GM21786 (cell line): ENCODE data around the gene POLR2M.

Source experiments
- ATAC-seq: cut with Tn5 transposase; IDR thresholded peaks from one replicate; pipeline ENCODE4 v1.9.1; 2021; ENCODE audit not compliant: unreplicated experiment

POLR2M gene

DNA sequence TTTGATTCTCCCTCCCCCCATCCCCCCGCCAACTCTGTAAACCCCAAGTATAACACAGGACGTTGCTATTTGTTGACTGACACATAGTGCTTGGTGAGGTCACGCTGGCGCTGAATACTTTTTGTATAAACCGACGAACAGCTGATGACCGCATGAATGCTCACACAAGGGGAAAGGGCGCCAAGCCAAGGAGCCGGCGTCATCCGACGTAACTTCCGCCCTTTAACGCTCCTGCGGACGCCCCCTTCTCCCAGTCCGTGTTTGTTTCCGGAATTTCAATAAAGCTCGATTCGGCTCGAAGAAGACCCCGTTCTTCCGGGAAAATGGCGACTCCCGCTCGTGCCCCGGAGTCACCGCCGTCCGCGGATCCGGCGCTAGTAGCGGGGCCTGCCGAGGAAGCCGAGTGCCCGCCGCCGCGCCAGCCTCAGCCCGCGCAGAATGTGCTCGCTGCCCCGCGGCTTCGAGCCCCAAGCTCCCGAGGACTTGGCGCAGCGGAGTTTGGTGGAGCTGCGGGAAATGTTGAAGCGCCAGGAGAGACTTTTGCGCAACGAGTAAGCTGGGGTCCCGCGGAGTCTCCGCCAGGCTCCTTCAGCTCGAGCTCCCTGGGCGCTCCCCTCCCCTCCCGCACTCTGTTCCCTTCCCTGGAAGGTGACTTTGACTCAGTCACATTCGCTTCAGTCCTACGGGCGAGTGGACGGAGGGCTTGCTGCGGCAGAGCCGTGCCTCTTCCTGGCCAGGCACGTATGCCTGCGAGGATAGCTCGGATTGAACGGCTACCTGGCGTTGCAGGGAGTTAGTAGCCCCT, at the start of gene POLR2M:
Gene POLR2M (plus strand): TSS at position 310 of the 805 bp plus-strand sequence. CDS start 129 bp downstream, at position 439.
- peak; percentile 93 for ATAC-seq

- no peak for ATAC-seq
Observed at GRCh38 chr15:57657619-57658018, 48.9 kb upstream of the POLR2M start.

GRCh38 chr15:57662091-57662744, 44.3 kb upstream of the POLR2M start:
- ATAC-seq = no peak

- ATAC-seq = no peak
Observed at GRCh38 chr15:57662802-57663201, 43.7 kb upstream of the POLR2M start.

DNA sequence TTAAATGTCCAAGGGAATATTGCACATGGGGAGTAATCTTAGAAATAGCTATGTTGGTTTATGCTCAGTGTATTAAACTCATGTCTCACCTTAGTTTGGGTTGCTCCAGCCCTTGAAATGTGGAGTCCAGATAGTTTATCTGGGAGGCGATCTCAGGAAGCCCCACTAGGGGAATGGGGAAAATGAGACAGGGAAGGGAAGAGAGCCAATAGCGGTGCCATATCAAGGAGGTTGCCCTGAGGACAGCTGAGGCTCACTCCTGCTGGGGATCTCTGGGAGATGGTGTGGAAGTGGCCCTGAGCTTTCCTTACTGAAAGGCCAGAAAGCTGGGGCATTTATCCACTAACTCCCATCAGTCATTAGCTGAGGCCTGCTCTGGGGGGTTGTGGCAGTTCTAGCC, 43.3 kb upstream of the POLR2M start:
- ATAC-seq = no peak

GRCh38 chr15:57665194-57665593, 41.3 kb upstream of the POLR2M start:
- no peak for ATAC-seq

DNA sequence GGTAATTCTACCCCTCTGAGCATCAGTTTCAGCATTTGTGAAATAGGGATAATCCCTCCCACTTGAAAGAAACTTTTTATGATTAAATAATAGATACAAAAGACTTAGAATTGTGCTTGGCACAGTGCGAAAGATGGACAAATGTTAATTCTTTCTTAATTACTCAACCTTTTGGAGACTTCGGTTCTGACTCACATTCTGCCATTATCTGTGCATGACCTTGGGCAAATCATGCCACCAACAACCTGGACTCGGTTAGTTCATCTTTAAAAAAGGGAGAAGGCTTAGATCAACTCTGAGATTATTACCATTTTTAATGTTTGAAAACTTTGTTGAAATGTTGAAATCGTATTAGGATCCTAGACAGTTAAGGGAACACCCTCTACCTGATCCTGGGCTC, 40.6 kb upstream of the POLR2M start:
- ATAC-seq = no peak

DNA sequence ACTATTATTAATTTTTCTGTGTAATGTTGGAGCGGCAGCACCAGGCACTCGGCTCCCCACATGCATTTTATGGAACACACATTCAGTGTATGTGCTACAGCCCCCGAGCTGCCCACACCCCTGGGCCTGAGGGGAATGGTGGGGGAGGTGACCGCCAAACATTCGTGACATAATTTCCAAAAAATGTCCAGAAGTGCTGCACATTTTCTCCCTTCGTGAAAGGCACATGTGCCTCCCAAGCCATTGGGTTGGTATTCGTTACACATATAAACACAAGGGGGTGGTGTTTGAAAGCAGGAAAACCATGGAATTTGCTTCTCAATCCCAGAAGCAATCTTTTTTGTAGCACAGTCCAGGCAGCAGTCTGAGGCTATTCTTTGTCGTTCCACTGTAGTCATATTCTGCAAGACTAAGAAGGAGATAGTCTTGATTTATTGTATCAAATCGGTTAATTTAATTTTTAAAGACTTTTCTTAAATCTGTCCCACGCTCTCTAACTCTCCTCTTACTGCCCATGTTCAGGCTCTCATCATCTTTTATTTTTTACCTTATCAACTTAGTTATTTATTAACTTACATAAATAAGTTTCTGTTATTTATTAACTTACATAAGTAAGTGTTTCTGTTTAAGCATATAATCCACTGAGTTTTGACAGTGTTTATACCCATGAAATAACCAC, 39.2 kb upstream of the POLR2M start:
- no peak for ATAC-seq

DNA sequence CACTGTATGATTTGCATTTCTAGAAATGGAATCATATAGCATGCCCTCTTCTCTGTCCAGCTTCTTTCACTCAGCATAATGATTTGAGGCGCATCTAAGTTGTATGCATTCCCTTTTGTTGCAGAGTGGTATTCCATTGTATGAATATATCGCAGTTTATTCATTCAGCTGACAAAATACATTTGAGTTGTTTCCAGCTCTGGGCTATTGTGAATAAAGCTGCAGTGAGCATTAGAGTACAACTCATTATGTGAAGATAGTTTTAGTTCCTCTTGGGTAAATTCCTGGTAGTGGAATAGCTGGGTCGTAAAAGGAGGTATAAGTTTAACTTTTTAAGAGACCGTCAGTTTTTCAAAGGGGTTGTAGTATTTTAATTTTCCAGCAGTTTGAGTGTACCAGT, 38.5 kb upstream of the POLR2M start:
- ATAC-seq = no peak

DNA sequence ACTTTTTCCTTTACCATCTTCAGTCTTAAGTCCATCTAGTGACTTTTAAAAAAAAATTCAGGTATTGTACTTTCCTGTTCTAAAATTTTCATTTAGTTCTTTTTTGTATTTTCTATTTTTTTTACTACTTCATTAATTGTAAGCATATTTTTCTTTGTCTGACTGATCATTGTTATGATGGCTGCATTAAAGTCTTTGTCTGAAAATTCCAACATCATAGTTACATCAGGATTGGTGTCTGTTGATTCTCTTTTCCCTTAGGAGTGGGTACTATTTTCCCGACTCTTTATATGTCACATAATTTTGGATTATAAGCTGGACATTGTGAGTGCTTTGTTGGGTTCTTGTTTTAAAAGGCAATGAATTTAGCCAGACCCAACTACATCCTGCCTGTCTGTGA, 34.9 kb upstream of the POLR2M start:
- no peak for ATAC-seq

GRCh38 chr15:57675481-57676181, 30.9 kb upstream of the POLR2M start:
- ATAC-seq = no peak

DNA sequence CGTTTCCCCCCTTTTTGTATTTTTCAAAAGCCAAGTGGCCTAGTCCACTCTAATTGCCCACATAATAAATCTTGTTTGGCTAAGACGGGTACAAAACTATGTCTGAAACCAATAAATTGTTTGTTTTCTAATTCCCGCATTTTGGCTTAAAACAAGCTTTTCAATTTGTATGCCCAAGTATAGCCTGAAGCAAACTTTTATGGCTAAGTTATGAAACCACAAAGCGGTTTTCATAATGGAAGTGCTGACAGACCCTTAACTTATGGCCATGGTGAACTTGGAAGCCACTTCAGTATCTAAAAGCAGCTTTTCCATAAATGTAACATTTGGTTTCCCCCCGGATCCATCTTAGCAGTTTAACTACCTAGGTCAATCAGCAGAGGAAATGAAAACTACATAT, 29.9 kb upstream of the POLR2M start:
- no peak for ATAC-seq

DNA sequence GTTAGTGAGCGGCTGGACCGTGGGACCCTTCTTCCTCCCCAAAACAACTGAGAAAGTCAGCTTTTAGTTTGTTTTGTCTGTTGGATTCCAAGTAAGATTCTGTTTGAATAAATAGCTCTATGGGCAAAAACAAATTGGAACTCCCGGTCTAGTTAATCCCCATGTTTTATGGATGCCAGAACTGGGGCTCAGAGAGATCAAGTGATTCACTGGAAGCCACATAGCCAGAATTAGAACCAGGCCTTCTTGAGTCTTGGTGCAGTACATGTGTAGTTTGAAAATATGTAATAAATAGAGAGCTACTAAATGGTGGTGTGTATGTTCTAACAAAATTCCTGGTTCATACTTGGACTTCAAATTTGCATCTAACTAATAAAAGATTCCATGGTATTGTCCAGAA, 29.3 kb upstream of the POLR2M start:
- ATAC-seq = no peak

DNA sequence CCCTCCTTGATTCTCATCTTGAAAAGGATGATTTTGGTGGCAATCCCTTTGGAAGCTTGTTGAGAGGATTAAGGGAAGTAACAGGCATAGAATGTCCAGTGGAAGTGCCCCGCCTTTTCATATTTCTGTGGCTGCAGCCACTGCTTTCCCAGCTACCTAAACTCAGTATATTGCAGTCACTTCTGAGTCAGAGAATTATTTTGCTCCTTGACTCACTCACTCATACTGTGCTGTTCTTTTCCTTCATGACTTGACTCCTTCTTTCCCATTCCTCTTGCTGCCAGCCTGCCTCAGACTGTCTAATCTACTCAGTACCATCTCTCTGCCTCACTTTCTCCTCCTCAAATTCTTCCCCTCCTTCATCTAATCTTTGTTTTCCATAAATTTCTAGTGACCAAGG, 26.5 kb upstream of the POLR2M start:
- ATAC-seq = no peak

DNA sequence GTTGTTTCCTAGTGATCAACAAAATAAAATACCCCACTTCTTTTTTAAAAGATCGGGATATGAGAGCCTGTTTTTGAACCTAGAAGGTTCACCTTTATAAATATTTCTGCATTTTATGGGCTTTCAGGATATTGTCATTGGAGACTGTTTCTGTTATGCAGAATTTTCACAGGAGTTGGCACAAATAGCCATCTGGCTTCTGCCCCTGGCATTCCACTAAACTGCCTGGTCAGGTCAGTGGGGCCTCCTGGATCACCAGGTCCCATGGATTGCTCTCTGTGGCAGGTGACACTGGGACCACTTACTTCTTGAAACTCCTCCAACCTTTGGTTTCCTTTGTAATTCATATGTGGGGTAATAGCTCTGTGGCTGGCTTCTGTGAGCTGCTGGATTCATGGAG, 25.5 kb upstream of the POLR2M start:
- ATAC-seq = no peak

DNA sequence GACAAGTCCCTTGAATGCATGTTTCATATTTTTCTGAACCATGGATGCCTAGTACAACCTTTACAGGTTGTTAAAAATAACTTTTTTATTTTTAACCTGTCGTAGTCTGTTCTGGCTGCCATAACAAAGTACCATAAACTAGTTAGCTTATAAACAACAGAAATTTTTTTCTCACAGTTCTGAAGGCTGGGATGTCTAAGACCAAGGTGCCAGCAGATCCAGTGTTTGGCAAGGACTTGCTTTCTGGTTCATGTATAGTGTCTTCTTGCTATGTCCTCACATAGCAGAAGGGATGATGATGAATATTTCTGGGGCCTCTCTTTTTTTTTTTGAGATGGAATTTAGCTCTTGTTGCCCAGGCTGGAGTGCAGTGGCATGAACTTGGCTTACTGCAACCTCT, 23.0 kb upstream of the POLR2M start:
- no peak for ATAC-seq

- ATAC-seq = no peak
Observed at GRCh38 chr15:57684491-57685151, 21.9 kb upstream of the POLR2M start.

DNA sequence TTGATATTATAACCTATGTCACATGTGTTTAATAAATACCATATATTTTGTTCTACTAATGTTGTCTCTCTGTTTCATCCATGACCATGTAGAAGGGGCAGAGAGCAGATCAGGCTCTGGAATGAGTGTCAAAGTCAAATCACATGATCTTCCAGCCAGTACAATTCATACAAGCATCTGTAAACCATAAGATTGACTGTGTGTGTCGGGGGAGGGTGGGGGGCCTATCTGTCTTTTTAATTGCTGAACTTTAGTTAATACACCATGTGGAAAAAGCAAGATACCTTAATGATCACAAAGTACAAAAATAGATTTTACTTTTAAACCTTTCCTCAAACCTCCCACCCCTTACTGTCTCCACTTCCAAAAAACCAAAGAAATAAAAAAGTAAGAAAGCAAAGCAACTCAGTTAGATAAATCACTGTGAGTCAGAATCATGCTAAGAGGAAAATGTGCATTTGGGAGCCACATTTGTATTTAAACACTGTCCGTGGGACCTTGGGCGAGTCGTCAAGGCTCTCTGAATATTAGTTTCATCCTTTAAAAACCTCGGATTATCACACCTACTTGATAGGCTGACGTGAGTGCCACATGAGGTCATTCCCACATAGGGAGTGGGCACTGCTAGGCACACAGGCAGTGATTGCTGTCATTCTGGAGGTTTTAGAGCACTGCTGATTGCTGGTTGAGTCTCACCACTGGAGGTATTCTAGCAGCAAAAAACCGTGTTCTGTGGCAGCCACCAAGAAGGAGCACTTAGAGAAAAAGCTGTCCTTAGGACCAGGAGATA, 21.0 kb upstream of the POLR2M start:
- ATAC-seq = no peak

DNA sequence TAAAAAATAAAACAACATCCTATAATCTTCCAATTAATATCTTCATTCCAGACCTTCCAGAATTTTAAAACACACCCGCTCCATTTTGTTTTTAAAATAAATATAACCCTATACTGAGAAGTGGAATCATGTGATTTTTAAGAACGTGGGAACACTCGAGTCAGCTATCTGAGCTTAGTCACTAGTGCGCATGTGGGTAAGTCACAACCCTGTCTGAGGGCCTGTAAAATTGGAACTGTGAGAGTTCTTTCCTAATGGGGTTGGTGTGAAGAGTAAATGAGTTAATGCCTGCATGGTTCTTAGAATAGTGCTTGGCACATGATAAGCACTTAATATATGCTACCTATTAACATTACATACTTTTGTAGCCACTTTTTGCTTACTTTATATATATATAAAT, 19.9 kb upstream of the POLR2M start:
- ATAC-seq = no peak

DNA sequence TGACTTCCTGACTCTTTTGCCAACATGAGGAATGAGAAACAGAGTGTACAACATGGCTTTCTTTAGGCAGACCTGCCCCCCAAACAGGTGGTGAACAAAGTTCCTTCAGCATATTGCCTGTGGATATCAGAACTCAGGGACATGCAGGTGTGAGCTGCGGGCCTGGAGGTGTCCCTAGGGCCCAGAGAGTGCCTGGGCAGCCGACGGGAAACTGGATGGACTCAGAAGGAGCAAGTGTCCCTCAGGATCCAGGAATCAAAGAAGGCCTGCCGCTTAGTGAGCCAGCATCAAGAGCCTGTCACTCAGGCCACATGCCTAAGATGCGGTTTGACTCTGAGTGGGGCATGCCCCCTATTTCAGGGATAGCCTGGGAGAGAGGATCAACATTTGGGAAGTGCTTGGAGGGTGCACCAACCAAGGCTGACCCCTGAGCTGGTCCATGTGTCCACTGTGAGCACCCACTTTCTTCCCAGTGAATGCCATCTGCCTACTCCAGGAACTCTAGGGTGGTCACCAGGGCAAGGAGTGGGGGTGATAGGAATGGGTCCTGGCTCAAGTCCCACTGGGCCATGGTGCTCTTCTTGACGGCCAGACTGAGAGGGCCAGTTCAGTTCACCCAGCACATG, 16.1 kb upstream of the POLR2M start:
- ATAC-seq = no peak
